Ishikawa (cell line): ENCODE measurements around the gene LPP.

Experiments
- CEBPB ChIP-seq: IDR thresholded peaks from 2 replicates; pipeline ENCODE4 v1.6.1; 2012
- EGR1 ChIP-seq: IDR thresholded peaks from 2 replicates; pipeline ENCODE4 v1.6.1; 2012
- EP300 ChIP-seq: IDR thresholded peaks from 2 replicates; pipeline ENCODE4 v1.6.1; 2012; ENCODE audit warnings: borderline replicate concordance
- TCF12 ChIP-seq: IDR thresholded peaks from 2 replicates; pipeline ENCODE4 v1.6.1; 2012; ENCODE audit warnings: low read depth

DNA sequence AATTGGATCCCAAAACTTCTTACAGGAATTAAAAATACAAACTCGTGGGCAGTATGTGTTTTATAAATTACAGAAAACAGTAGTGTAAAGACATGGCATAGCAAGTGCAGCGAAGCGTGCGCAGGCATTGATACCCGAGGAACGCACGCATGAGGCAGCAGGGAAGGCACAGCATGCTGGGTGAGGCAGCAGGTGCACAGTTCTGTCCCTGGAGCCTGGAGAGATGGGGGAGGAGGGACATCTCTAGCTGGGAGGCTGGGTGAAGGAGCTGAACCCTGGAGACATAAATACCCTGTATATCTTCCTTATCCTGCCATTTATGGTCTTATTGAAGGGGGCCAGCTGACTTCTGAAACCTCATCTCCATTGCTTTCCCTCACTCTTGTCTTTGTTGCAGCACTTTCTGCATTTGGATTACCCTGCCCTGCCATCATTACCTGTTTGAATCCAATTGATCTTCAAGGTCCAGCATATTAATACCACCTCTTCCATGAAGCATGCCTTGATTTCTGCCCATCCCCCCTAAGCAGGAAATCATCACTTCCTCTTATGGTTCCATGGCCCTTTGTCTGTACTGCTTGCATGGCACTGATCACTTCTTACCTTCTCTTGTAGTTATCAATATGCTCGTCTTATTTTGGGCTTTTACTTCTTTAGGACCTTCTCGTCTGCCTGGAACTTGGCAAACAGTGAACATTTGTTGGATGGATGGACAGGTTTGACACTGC, 20.5 kb downstream of the LPP start:
- no peak for TF ChIP-seq CEBPB
- no peak for TF ChIP-seq TCF12
- no peak for TF ChIP-seq EP300
- no peak for TF ChIP-seq EGR1
